GM23338 (cell line): ENCODE measurements around the gene ARID3B. TPM values are rescaled to one million over a fixed set of nuclear protein-coding genes. Genes with fewer than 3 reads are reported as not detected.

Experiments
- ATAC-seq: fragments of 200-7000 bp; cut with Tn5 transposase; 3 replicates; pipeline ENCODE4 v1.9.1; 2020
- DNase-seq: peaks from one replicate; pipeline ENCODE4 v3.0.0-alpha.2; 2015; ENCODE audit warnings: low spot score
- H2AFZ ChIP-seq: fragments of 200-600 bp; sonication (generic); 2 replicates; pipeline ENCODE4 v1.8.0; 2016; ENCODE audit warnings: antibody characterized with exemption, mild to moderate bottlenecking, moderate library complexity
- H3F3A ChIP-seq: fragments of 200-600 bp; sonication (generic); replicated peaks from 2 replicates; pipeline ENCODE4 v1.8.0; 2017; ENCODE audit warnings: antibody characterized with exemption, mixed run types, low read depth
- H3K27ac ChIP-seq: fragments of 200-600 bp; sonication (generic); 2 replicates; pipeline ENCODE4 v1.6.1; 2016; ENCODE audit warnings: low read depth
- H3K27me3 ChIP-seq: fragments of 200-600 bp; sonication (generic); 2 replicates; pipeline ENCODE4 v1.8.0; 2016; ENCODE audit warnings: mild to moderate bottlenecking, mixed run types, moderate library complexity; ENCODE audit not compliant: insufficient read depth
- H3K36me3 ChIP-seq: fragments of 200-600 bp; sonication (generic); 2 replicates; pipeline ENCODE4 v1.8.0; 2016; ENCODE audit warnings: mild to moderate bottlenecking; ENCODE audit not compliant: insufficient read depth
- H3K4me1 ChIP-seq: fragments of 200-600 bp; sonication (generic); 2 replicates; pipeline ENCODE4 v1.8.0; 2016; ENCODE audit warnings: mild to moderate bottlenecking, moderate library complexity; ENCODE audit not compliant: insufficient read depth
- H3K4me2 ChIP-seq: fragments of 200-600 bp; sonication (generic); 2 replicates; pipeline ENCODE4 v1.7.1; 2017; ENCODE audit warnings: mixed run types
- H3K4me3 ChIP-seq: fragments of 200-600 bp; sonication (generic); 2 replicates; pipeline ENCODE4 v1.6.1; 2016; ENCODE audit warnings: mixed run types
- H3K79me2 ChIP-seq: fragments of 200-600 bp; sonication (generic); replicated peaks from 2 replicates; pipeline ENCODE4 v1.8.0; 2017; ENCODE audit warnings: mild to moderate bottlenecking; ENCODE audit not compliant: insufficient read depth
- H3K9me2 ChIP-seq: fragments of 200-600 bp; sonication (generic); 2 replicates; pipeline ENCODE4 v1.8.0; 2017; ENCODE audit not compliant: insufficient read depth
- H4K20me1 ChIP-seq: fragments of 200-600 bp; sonication (generic); replicated peaks from 2 replicates; pipeline ENCODE4 v1.8.0; 2017; ENCODE audit warnings: mild to moderate bottlenecking; ENCODE audit not compliant: insufficient read depth
- H3K27ac Mint-ChIP-seq: 2 replicates; pipeline ENCODE4 v1.8.0; 2020; ENCODE audit warnings: inconsistent platforms, mild to moderate bottlenecking, moderate library complexity, mixed read lengths
- H3K27me3 Mint-ChIP-seq: 3 replicates; pipeline ENCODE4 v1.8.0; 2022; ENCODE audit warnings: low read depth, mild to moderate bottlenecking, moderate library complexity, mixed read lengths, inconsistent platforms; ENCODE audit not compliant: insufficient read depth, poor library complexity
- H3K36me3 Mint-ChIP-seq: 3 replicates; pipeline ENCODE4 v1.8.0; 2021; ENCODE audit warnings: low read depth, mild to moderate bottlenecking, inconsistent platforms, moderate library complexity, mixed read lengths
- H3K4me1 Mint-ChIP-seq: 3 replicates; pipeline ENCODE4 v1.8.0; 2020; ENCODE audit warnings: mild to moderate bottlenecking, inconsistent platforms, mixed read lengths
- H3K4me3 Mint-ChIP-seq: 3 replicates; pipeline ENCODE4 v1.8.0; 2021; ENCODE audit warnings: moderate library complexity, mild to moderate bottlenecking, inconsistent platforms, mixed read lengths
- H3K9me3 Mint-ChIP-seq: 3 replicates; pipeline ENCODE4 v1.8.0; 2020; ENCODE audit warnings: moderate library complexity, mild to moderate bottlenecking, inconsistent platforms, mixed read lengths
- CREB1 ChIP-seq: fragments of 250-450 bp; sonication (Bioruptor Pico); IDR thresholded peaks from 2 replicates; pipeline ENCODE4 v1.5.0; 2020; ENCODE audit warnings: low read depth, mild to moderate bottlenecking, moderate library complexity
- CTCF ChIP-seq, 2 experiments: fragments of 200-600 bp in 1 of 2; sonication (generic) in 1 of 2; conservative IDR thresholded peaks; 2 replicates each; pipeline versions ENCODE4 v1.5.1 to v1.6.1; 2016 to 2017; ENCODE audit warnings: antibody characterized with exemption in 2 of 2, low read depth in 2 of 2, mild to moderate bottlenecking in 2 of 2, moderate library complexity in 1 of 2
- ETS1 ChIP-seq: IDR thresholded peaks from 2 replicates; pipeline ENCODE4 v1.6.1; 2016; ENCODE audit warnings: antibody characterized with exemption
- EZH2 ChIP-seq: fragments of 200-600 bp; sonication (generic); IDR thresholded peaks from one replicate; pipeline ENCODE4 v1.8.0; 2017; ENCODE audit warnings: antibody characterized with exemption, mild to moderate bottlenecking, low read depth; ENCODE audit not compliant: unreplicated experiment
- EZH2phosphoT487 ChIP-seq: fragments of 200-600 bp; sonication (generic); IDR thresholded peaks from one replicate; pipeline ENCODE4 v1.8.1; 2018; ENCODE audit warnings: antibody characterized with exemption; ENCODE audit not compliant: unreplicated experiment
- JUNB ChIP-seq: IDR thresholded peaks from one replicate; pipeline ENCODE4 v1.6.1; 2016; ENCODE audit warnings: antibody characterized with exemption; ENCODE audit not compliant: unreplicated experiment
- POLR2AphosphoS5 ChIP-seq: IDR thresholded peaks from 2 replicates; pipeline ENCODE4 v1.6.1; 2016; ENCODE audit warnings: antibody characterized with exemption, low read depth
- ZNF331 ChIP-seq: fragments of 250-450 bp; sonication (Bioruptor Pico); IDR thresholded peaks from 2 replicates; pipeline ENCODE4 v1.5.0; 2020; ENCODE audit warnings: low read depth, mild to moderate bottlenecking, moderate library complexity
- ZNF462 ChIP-seq: fragments of 250-450 bp; sonication (Bioruptor Pico); IDR thresholded peaks from 2 replicates; pipeline ENCODE4 v1.5.0; 2020; ENCODE audit warnings: mild to moderate bottlenecking, moderate library complexity
- polyA plus RNA-seq: library from polyadenylated mRNA; unstranded; fragments of >200 nt; fragmentation: Nextera tagmentation; extraction: Ambion mirVana; gene quantifications from 2 replicates; pipeline ENCODE4 v1.2.1, GENCODE V29; 2016
- total RNA-seq: library from RNA; depleted of rRNA; stranded (reverse); fragments of >200 nt; shearing (Covaris generic); gene quantifications from 2 replicates; pipeline ENCODE4 v1.2.3, GENCODE V29; 2014

Gene ARID3B
- total and polyA plus RNA-seq, 2 experiments from 2014 or later, result 65.5 to 147 TPM

GRCh38 chr15:74636984-74637383 lies 96.0 kb downstream of the ARID3B start:
- Mint-ChIP-seq H3K9me3 (no peaks in the 10 kb centered on the region), H3K4me1 (peaks cover 2% of the 10 kb centered on the region; the same call in 2 of the 3 replicates), H3K4me3 (no peak overlapping the region), H3K36me3 (peaks cover 24% of the 10 kb centered on the region), H3K27ac (no peak overlapping the region), H3K27me3 (peaks cover 3% of the 10 kb centered on the region)
- Histone ChIP-seq H3K9me2 (no peaks in the 10 kb centered on the region), H3K36me3 (peaks cover 7% of the 10 kb centered on the region; the same call in 1 of the 2 replicates), H4K20me1 (peaks cover 20% of the 10 kb centered on the region), H3K27me3 (no peaks in the 10 kb centered on the region), H3K4me1 (0 out of 2 replicates have a peak, but pooled peaks cover under 1% of the 10 kb centered on the region), H2AFZ (no peak overlapping the region), H3K4me3 (no peak overlapping the region), H3K27ac (no peak overlapping the region), H3K4me2 (no peak overlapping the region), H3F3A (0 out of 2 replicates have a peak, but pooled peaks cover 3% of the 10 kb centered on the region), H3K79me2 (peaks cover 8% of the 10 kb centered on the region; the same call in 1 of the 2 replicates)
- TF ChIP-seq ETS1, result no peak
- ATAC-seq, result no peak
- DNase-seq, result no peak

GRCh38 chr15:74641151-74641550 lies 100.1 kb downstream of the ARID3B start:
- peaks cover 18% of the 10 kb centered on the region; the same call in 1 of the 2 replicates for H4K20me1 ChIP-seq
- no peaks in the 10 kb centered on the region; the same call in 1 of the 2 replicates for H3K36me3 ChIP-seq
- H3K27me3 Mint-ChIP-seq, result no peaks in the 10 kb centered on the region
- H3K27me3 ChIP-seq, result no peaks in the 10 kb centered on the region
- H3K4me3 Mint-ChIP-seq, result no peak overlapping the region
- H2AFZ ChIP-seq, result no peak overlapping the region
- H3K36me3 Mint-ChIP-seq, result peaks cover 7% of the 10 kb centered on the region; the same call in 2 of the 3 replicates
- DNase-seq, result no peak
- H3F3A ChIP-seq, result no peaks in the 10 kb centered on the region; the same call in 1 of the 2 replicates
- peaks cover 16% of the 10 kb centered on the region for H3K4me1 ChIP-seq
- no peak overlapping the region for H3K27ac Mint-ChIP-seq
- H3K4me2 ChIP-seq, result no peak overlapping the region
- no peaks in the 10 kb centered on the region for H3K9me2 ChIP-seq
- H3K9me3 Mint-ChIP-seq, result no peaks in the 10 kb centered on the region
- no peak overlapping the region for H3K27ac ChIP-seq
- TF ChIP-seq JUNB, result no peak
- TF ChIP-seq ZNF331 (CRISPR knock-in tag), result no peak
- no peak for TF ChIP-seq POLR2AphosphoS5
- TF ChIP-seq CTCF (conservative IDR thresholded peaks at IDR 0.05; ENCODE audit: low read depth in 2 of 2), result no peak
- TF ChIP-seq EZH2, result no peak
- no peak for TF ChIP-seq ZNF462
- no peak for TF ChIP-seq CREB1
- no peak for TF ChIP-seq ETS1
- no peak for TF ChIP-seq EZH2phosphoT487
- no peak overlapping the region for H3K4me3 ChIP-seq
- ATAC-seq, result no peak
- peaks cover 8% of the 10 kb centered on the region; the same call in 1 of the 2 replicates for H3K79me2 ChIP-seq
- H3K4me1 Mint-ChIP-seq, result peaks cover 28% of the 10 kb centered on the region
